Adrenal gland (tissue), 5 donors: ENCODE data around the gene CDKAL1.

Experiments used
- POLR2A ChIP-seq, 2 donors: fragments of 450-650 bp; IDR thresholded peaks; one replicate each; pipeline ENCODE4 v1.6.1; 2017; ENCODE audit warnings: antibody characterized with exemption in 2 of 2, mild to moderate bottlenecking in 2 of 2, moderate library complexity in 1 of 2
- TF ChIP-seq, protein P1 (sequence below), 6 experiments: fragments of 450-650 bp in 4 of 6; fragments of 200-600 bp in 2 of 6; sonication (generic) in 1 of 6; IDR thresholded peaks; 1 replicate in 5 of 6; 2 replicates in 1 of 6; pipeline versions ENCODE4 v1.5.1 to v1.8.0; 2016 to 2021; ENCODE audit warnings: antibody characterized with exemption in 6 of 6, mild to moderate bottlenecking in 2 of 6, moderate library complexity in 1 of 6
- donor health status: DM: no; HTN: no; CAD: no.

GRCh38 chr6:20841806-20842205 lies 307.5 kb downstream of the CDKAL1 start:
- TF ChIP-seq, protein P1, sequence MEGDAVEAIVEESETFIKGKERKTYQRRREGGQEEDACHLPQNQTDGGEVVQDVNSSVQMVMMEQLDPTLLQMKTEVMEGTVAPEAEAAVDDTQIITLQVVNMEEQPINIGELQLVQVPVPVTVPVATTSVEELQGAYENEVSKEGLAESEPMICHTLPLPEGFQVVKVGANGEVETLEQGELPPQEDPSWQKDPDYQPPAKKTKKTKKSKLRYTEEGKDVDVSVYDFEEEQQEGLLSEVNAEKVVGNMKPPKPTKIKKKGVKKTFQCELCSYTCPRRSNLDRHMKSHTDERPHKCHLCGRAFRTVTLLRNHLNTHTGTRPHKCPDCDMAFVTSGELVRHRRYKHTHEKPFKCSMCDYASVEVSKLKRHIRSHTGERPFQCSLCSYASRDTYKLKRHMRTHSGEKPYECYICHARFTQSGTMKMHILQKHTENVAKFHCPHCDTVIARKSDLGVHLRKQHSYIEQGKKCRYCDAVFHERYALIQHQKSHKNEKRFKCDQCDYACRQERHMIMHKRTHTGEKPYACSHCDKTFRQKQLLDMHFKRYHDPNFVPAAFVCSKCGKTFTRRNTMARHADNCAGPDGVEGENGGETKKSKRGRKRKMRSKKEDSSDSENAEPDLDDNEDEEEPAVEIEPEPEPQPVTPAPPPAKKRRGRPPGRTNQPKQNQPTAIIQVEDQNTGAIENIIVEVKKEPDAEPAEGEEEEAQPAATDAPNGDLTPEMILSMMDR (IDR thresholded peaks at IDR 0.05) = no peak
- no peak for TF ChIP-seq POLR2A (IDR thresholded peaks at IDR 0.05)
